GM12878 (cell line): ENCODE data around the gene CENPO. TPM values are rescaled to one million over a fixed set of nuclear protein-coding genes. Genes with fewer than 3 reads are reported as not detected.

Experiments
- ATAC-seq: fragments of 200-7000 bp; cut with Tn5 transposase; 3 replicates; pipeline ENCODE4 v1.9.1; 2020; ENCODE audit warnings: mild to moderate bottlenecking, moderate library complexity
- BruUV-seq: library from RNA; stranded (reverse); fragments of 400-500 nt; replicated peaks from 2 replicates; lab custom pipeline; 2021; lab: Mats Ljungman, UMichigan
- CTCF ChIA-PET: fragments of 300-600 bp; sonication (Branson Sonifier 250); formaldehyde crosslinking; extraction: SDS; loops from one replicate; lab custom pipeline; 2021; ENCODE audit warnings: inconsistent platforms; lab: Yijun Ruan, JAX
- POLR2A ChIA-PET: fragments of 350-600 bp; formaldehyde crosslinking; extraction: SDS; loops from one replicate; lab custom pipeline; 2021; ENCODE audit warnings: inconsistent platforms; lab: Charles Lee
- RAD21 ChIA-PET: fragments of 300-600 bp; sonication (Branson Sonifier 250); formaldehyde crosslinking; loops from one replicate; lab custom pipeline; 2023; ENCODE audit warnings: antibody characterized with exemption; ENCODE audit not compliant: unreplicated experiment; lab: Charles Lee
- SMC1A ChIA-PET: fragments of 300-600 bp; sonication (Branson Sonifier 250); formaldehyde crosslinking; loops from one replicate; lab custom pipeline; 2023; ENCODE audit not compliant: unreplicated experiment, uncharacterized antibody; lab: Charles Lee
- DNase-seq: peaks from one replicate; pipeline ENCODE4 v3.0.0-alpha.2; 2011; ENCODE audit warnings: low read depth, low spot score
- FAIRE-seq: peaks from 3 replicates; lab custom pipeline; 2011; peaks lifted over from hg19 to GRCh38; lab: Jason Lieb, UNC
- H2AFZ ChIP-seq: 2 replicates; pipeline ENCODE4 v1.6.0; 2011; ENCODE audit warnings: low read depth, low read length, control low read depth; ENCODE audit not compliant: control insufficient read depth
- H3K27ac ChIP-seq: 2 replicates; pipeline ENCODE4 v1.5.1; 2011; ENCODE audit warnings: control low read depth; ENCODE audit not compliant: control insufficient read depth, insufficient read depth
- H3K27me3 ChIP-seq, 2 experiments: replicated peaks in 1 of 2; 2 replicates each; pipeline versions ENCODE4 v1.6.0 to v1.6.1; 2011; ENCODE audit warnings: low read length in 1 of 2; ENCODE audit not compliant: control insufficient read depth in 2 of 2, insufficient read depth in 2 of 2
- H3K36me3 ChIP-seq, 2 experiments: 2 replicates each; pipeline ENCODE4 v1.5.1; 2011; ENCODE audit warnings: low read length in 1 of 2; ENCODE audit not compliant: control insufficient read depth in 2 of 2, insufficient read depth in 2 of 2
- H3K4me1 ChIP-seq: 2 replicates; pipeline ENCODE4 v1.6.1; 2011; ENCODE audit warnings: mild to moderate bottlenecking, low read length, moderate library complexity, mixed read lengths; ENCODE audit not compliant: control insufficient read depth, insufficient read depth
- H3K4me2 ChIP-seq: 2 replicates; pipeline ENCODE4 v1.6.0; 2011; ENCODE audit warnings: control low read depth; ENCODE audit not compliant: control insufficient read depth, insufficient read depth
- H3K4me3 ChIP-seq: fragments of 200-600 bp; sonication (generic); 2 replicates; pipeline ENCODE4 v1.5.1; 2016
- H3K79me2 ChIP-seq: 2 replicates; pipeline ENCODE4 v1.6.0; 2011; ENCODE audit warnings: low read length; ENCODE audit not compliant: control insufficient read depth, insufficient read depth
- H3K9ac ChIP-seq: 2 replicates; pipeline ENCODE4 v1.8.0; 2011; ENCODE audit warnings: low read length, control low read depth, mixed read lengths; ENCODE audit not compliant: control insufficient read depth, insufficient read depth
- H3K9me3 ChIP-seq: replicated peaks from 3 replicates; pipeline ENCODE4 v1.5.1; 2011; ENCODE audit warnings: mild to moderate bottlenecking, low read length; ENCODE audit not compliant: control insufficient read depth, insufficient read depth
- H4K20me1 ChIP-seq: 2 replicates; pipeline ENCODE4 v1.6.0; 2011; ENCODE audit not compliant: control insufficient read depth, insufficient read depth
- CBX3 ChIP-seq: fragments of 200-600 bp; sonication (generic); IDR thresholded peaks from 2 replicates; pipeline ENCODE4 v1.6.1; 2016; ENCODE audit warnings: low read depth, borderline replicate concordance
- RB1 ChIP-seq: fragments of 450-650 bp; formaldehyde crosslinking; IDR thresholded peaks from 2 replicates; pipeline ENCODE4 v1.6.1; 2017; ENCODE audit warnings: mild to moderate bottlenecking, borderline replicate concordance
- ZNF592 ChIP-seq: fragments of 450-650 bp; IDR thresholded peaks from 2 replicates; pipeline ENCODE4 v1.6.1; 2017; ENCODE audit warnings: mild to moderate bottlenecking, moderate library complexity
- WGBS: methylation state at CpG from one replicate; pipeline ENCODE4 v1.1.6; 2016; ENCODE audit warnings: low lambda C conversion rate; ENCODE audit not compliant: insufficient replicate concordance, insufficient coverage; ENCODE audit errors: missing lambda C conversion rate; 5-methylcytosine and 5-hydroxymethylcytosine counted together
- in situ Hi-C: fragments of 300-500 bp; cut with MboI; formaldehyde crosslinking; loops from 9 replicates; pipeline ENCODE4 v1.14.3; 2018; ENCODE audit warnings: mixed read lengths
- intact Hi-C: fragments of 100-400 bp; cut with micrococcal nuclease; formaldehyde crosslinking; loops from one replicate; pipeline ENCODE4 v1.14.2; 2022; ENCODE audit not compliant: unreplicated experiment
- polyA plus RNA-seq, 11 experiments: library from polyadenylated mRNA; depleted of rRNA in 4 of 11; unstranded in 6 of 11; stranded (reverse) in 5 of 11; fragments of >200 nt; fragmentation: Nextera tagmentation in 4 of 11; fragmentation: Illumina TruSeq in 1 of 11; extraction: Ambion mirVana in 4 of 11; extraction: Trizol in 1 of 11; gene quantifications; 1 replicate in 1 of 11; 2 replicates in 10 of 11; pipeline versions ENCODE4 v1.2.1 to v1.2.3, GENCODE V29; 2011 to 2016; ENCODE audit warnings: inconsistent platforms in 2 of 11, missing spikeins in 2 of 11, low read depth in 1 of 11
- total RNA-seq, 4 experiments: library from RNA; depleted of rRNA in 3 of 4; stranded (reverse); fragments of >200 nt in 3 of 4; fragmentation: Illumina TruSeq in 1 of 4; extraction: Trizol in 1 of 4; gene quantifications; 2 replicates each; pipeline versions ENCODE4 v1.2.1 to v1.2.3, GENCODE V29; 2013 to 2021

CENPO gene
- total and polyA plus RNA-seq, 10 of the 15 experiments (the other 5 are each of a cell fraction or from before 2014, with no cell fraction given), result 18.7 to 37.0 (median 31.4) TPM

GRCh38 chr2:24787532-24787931 lies 5.7 kb upstream of the CENPO start:
- in situ Hi-C loops, result no loop called here
- intact Hi-C loops, result no loop called here
- 100% methylated on average over 2 of the region's 2 CpGs for WGBS
- Histone ChIP-seq H4K20me1 (no peaks in the 10 kb centered on the region), H3K4me3 (no peak overlapping the region), H3K36me3 (no peaks in the 10 kb centered on the region), H3K9ac (no peak overlapping the region), H3K27ac (no peak overlapping the region), H3K4me2 (no peak overlapping the region), H3K4me1 (peaks cover 10% of the 10 kb centered on the region), H3K27me3 (no peaks in the 10 kb centered on the region), H3K9me3 (peaks cover 5% of the 10 kb centered on the region; the same call in 2 of the 3 replicates), H2AFZ (no peak overlapping the region), H3K79me2 (peaks cover 3% of the 10 kb centered on the region)
- no peak for DNase-seq
- RAD21 ChIA-PET, result interaction anchor here (1.1 kb wide), 1 partner anchor 40 kb away, joined by 3 read pairs; no protein-coding TSS in a partner anchor
- CTCF ChIA-PET, result no interaction called here
- BruUV-seq, result no TSS peak
- FAIRE-seq, result no peak
- POLR2A ChIA-PET, result no interaction called here
- ATAC-seq, result no peak
- TF ChIP-seq ZNF592 (no peak), RB1 (no peak), CBX3 (no peak)
- SMC1A ChIA-PET, result interaction anchor here (1.5 kb wide), 1 partner anchor 10 kb away, joined by 5 read pairs; no protein-coding TSS in a partner anchor
